ENCODE data around the gene ZDHHC14.

The ZDHHC14 gene

DNA sequence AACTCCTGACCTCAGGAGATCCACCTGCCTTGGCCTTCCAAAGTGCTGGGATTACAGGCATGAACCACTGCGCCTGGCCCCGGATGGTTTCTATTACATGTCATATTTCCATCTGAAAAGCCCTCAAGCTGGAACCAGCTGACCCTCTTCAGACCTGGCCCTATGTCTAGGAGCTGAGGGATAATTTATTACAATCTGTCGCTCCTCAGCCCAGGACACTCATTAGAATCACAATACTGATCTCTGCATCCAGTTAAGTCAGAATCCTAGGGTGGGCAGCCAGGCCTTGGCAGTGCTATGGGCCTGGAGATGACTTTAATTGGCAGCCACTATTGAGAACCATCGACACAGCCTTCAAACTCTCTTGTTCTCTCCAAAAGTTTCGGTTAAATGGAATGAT is 279.4 kb downstream of the ZDHHC14 start:
- Histone ChIP-seq H3K4me3 (ENCODE audit: low read length) (no peak overlapping the region), H3K36me3 (ENCODE audit: control insufficient read depth, low read length) (no peaks in the 10 kb centered on the region), H4K20me1 (ENCODE audit: control insufficient read depth, insufficient read depth, low read depth, low read length) (no peaks in the 10 kb centered on the region), H3K27me3 (ENCODE audit: control insufficient read depth, low read length) (peaks cover 5% of the 10 kb centered on the region; the same call in 1 of the 2 replicates), H3K4me2 (ENCODE audit: low read length) (no peak overlapping the region), H3F3A (ENCODE audit: control insufficient read depth, insufficient read depth) (no peaks in the 10 kb centered on the region), H3K9me2 (replicated peaks; ENCODE audit: control insufficient read depth, low read length) (no peaks in the 10 kb centered on the region), H3K27ac (ENCODE audit: low read depth, low read length) (no peak overlapping the region), H3K79me2 (ENCODE audit: control insufficient read depth, low read length) (no peaks in the 10 kb centered on the region), H3K4me1 (ENCODE audit: control insufficient read depth, low read length) (no peaks in the 10 kb centered on the region), H3K9me3 (ENCODE audit: control insufficient read depth, insufficient read depth, low read length) (no peaks in the 10 kb centered on the region)
- TF ChIP-seq, protein P1, sequence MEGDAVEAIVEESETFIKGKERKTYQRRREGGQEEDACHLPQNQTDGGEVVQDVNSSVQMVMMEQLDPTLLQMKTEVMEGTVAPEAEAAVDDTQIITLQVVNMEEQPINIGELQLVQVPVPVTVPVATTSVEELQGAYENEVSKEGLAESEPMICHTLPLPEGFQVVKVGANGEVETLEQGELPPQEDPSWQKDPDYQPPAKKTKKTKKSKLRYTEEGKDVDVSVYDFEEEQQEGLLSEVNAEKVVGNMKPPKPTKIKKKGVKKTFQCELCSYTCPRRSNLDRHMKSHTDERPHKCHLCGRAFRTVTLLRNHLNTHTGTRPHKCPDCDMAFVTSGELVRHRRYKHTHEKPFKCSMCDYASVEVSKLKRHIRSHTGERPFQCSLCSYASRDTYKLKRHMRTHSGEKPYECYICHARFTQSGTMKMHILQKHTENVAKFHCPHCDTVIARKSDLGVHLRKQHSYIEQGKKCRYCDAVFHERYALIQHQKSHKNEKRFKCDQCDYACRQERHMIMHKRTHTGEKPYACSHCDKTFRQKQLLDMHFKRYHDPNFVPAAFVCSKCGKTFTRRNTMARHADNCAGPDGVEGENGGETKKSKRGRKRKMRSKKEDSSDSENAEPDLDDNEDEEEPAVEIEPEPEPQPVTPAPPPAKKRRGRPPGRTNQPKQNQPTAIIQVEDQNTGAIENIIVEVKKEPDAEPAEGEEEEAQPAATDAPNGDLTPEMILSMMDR (IDR thresholded peaks at IDR 0.05; ENCODE audit: low read depth, low read length, poor library complexity, severe bottlenecking), result no peak
- no peak for TF ChIP-seq EZH2phosphoT487 (IDR thresholded peaks at IDR 0.05; ENCODE audit: borderline replicate concordance, low read length)

DNA sequence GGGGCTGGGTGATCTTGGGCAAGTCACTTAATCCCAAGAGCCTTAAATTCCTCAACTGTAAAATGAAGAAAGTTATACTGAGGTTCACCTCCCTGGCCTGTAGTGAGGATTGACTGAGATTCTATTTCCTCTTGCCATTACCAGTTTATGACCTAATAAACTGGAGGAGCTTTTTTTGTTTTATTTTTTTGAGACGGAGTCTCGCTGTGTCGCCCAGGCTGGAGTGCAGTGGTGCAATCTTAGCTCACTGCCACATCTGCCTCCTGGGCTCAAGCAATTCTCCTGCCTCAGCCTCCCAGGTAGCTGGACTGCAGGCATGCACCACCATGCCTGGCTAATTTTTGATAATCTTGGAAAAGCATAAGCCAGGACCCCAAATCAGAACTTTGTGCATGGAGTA is 280.7 kb downstream of the ZDHHC14 start:
- Histone ChIP-seq H3K4me2 (ENCODE audit: low read length) (no peak overlapping the region), H3K79me2 (ENCODE audit: control insufficient read depth, low read length) (no peaks in the 10 kb centered on the region), H3K4me1 (ENCODE audit: control insufficient read depth, low read length) (no peaks in the 10 kb centered on the region), H3K4me3 (ENCODE audit: low read length) (no peak overlapping the region), H4K20me1 (ENCODE audit: control insufficient read depth, insufficient read depth, low read depth, low read length) (no peaks in the 10 kb centered on the region), H3K9me2 (replicated peaks; ENCODE audit: control insufficient read depth, low read length) (no peaks in the 10 kb centered on the region), H3F3A (ENCODE audit: control insufficient read depth, insufficient read depth) (no peaks in the 10 kb centered on the region), H3K27me3 (ENCODE audit: control insufficient read depth, low read length) (peaks cover 5% of the 10 kb centered on the region; the same call in 1 of the 2 replicates), H3K36me3 (ENCODE audit: control insufficient read depth, low read length) (no peaks in the 10 kb centered on the region), H3K9me3 (ENCODE audit: control insufficient read depth, insufficient read depth, low read length) (no peaks in the 10 kb centered on the region), H3K27ac (ENCODE audit: low read depth, low read length) (no peak overlapping the region)
- TF ChIP-seq, protein P1 (IDR thresholded peaks at IDR 0.05; ENCODE audit: low read depth, low read length, poor library complexity, severe bottlenecking), result no peak
- TF ChIP-seq EZH2phosphoT487 (IDR thresholded peaks at IDR 0.05; ENCODE audit: borderline replicate concordance, low read length), result no peak

DNA sequence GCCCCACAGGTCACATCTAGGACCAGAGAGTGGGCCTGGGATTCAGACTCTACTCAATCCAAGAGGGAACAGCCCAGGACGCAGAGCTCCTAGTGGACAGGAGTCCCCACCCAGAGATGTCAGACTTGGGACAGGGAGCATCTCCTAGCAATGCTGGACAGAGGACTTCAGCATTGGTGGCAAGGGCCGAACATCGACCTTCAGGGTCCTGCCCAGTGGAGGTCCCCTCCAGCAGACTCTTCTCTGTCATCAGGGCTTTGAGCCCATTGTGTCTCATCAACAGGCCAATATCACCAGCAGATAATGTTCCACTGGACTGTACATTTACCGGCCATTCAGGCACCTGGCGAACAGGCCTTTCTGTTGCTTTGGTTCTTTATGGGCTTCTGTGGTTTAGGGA is 282.3 kb downstream of the ZDHHC14 start:
- H3K9me3 ChIP-seq (ENCODE audit: control insufficient read depth, insufficient read depth, low read length), result no peaks in the 10 kb centered on the region
- H3K9me2 ChIP-seq (replicated peaks; ENCODE audit: control insufficient read depth, low read length), result no peaks in the 10 kb centered on the region

More for the DNA sequence above, 282.3 kb downstream of the ZDHHC14 start:
- Histone ChIP-seq H3K4me2 (ENCODE audit: low read length) (no peak overlapping the region), H4K20me1 (ENCODE audit: control insufficient read depth, insufficient read depth, low read depth, low read length) (no peaks in the 10 kb centered on the region), H3K4me3 (ENCODE audit: low read length) (no peak overlapping the region), H3K27me3 (ENCODE audit: control insufficient read depth, low read length) (peaks cover 8% of the 10 kb centered on the region), H3F3A (ENCODE audit: control insufficient read depth, insufficient read depth) (no peaks in the 10 kb centered on the region), H3K36me3 (ENCODE audit: control insufficient read depth, low read length) (no peaks in the 10 kb centered on the region), H3K4me1 (ENCODE audit: control insufficient read depth, low read length) (peaks cover 11% of the 10 kb centered on the region; the same call in 1 of the 2 replicates), H3K79me2 (ENCODE audit: control insufficient read depth, low read length) (no peaks in the 10 kb centered on the region), H3K27ac (ENCODE audit: low read depth, low read length) (no peak overlapping the region)
- no peak for TF ChIP-seq EZH2phosphoT487 (IDR thresholded peaks at IDR 0.05; ENCODE audit: borderline replicate concordance, low read length)
- TF ChIP-seq, protein P1 (IDR thresholded peaks at IDR 0.05; ENCODE audit: low read depth, low read length, poor library complexity, severe bottlenecking), result no peak
